DMS53 treated with DMSO at 0.1 percent for 48 hours (cell line): Measurements from ENCODE around the gene EPOP.

Experiments
- DNase-seq: peaks from one replicate; lab custom pipeline; 2025; ENCODE audit not compliant: unreplicated experiment; lab: John Stamatoyannopoulos, UW

The EPOP gene

GRCh38 chr17:38674014-38674748 is 576 bp downstream of the EPOP start:
- no peak for DNase-seq

GRCh38 chr17:38673707-38674013 is 1.1 kb downstream of the EPOP start:
- DNase-seq, result no peak

DNA sequence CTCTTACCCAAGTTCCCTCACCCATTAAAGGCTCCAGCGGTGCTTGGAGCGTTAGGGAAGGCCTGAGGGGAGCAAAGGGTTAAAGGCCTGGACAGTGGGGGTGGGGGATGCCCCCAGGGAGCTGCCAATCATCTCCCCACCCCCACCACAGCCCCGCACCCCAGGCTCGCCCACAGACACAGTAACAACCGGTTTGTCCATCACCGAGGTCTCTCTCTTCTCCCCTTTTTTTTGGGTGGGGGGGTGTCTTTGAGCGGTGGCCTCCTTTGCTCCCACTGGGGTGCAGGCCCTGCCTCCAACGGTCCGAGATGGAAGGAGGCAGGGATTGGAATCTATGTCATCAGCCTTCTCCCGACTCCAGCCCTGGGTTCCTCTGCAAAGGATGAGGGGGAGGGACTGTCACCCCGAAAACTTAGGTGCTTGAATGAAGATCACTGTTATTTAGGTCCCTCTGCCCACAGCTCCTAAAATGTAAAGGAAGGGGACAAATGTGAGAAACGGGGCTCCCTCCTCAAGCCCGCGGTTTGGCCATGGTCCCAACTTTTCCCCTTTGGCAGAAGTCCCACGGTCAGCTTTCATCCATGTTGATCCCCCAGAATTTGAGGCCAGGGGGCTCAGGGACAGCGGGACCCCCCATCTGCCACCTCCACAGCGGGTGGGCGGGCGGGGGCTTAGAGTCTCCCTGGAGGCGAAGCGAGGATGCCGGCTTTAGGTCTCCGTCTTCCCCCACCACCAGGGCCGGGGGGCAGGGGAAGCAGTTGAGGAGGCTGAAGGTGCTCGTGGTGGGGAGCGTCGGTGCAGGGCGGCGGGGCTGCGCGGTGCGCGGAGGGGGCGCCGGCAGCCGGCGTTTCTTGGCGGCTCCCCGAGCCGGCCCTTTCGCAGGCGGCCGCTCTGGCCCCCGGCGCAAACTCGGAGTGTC is 1.7 kb downstream of the EPOP start:
- DNase-seq, result no peak

DNA sequence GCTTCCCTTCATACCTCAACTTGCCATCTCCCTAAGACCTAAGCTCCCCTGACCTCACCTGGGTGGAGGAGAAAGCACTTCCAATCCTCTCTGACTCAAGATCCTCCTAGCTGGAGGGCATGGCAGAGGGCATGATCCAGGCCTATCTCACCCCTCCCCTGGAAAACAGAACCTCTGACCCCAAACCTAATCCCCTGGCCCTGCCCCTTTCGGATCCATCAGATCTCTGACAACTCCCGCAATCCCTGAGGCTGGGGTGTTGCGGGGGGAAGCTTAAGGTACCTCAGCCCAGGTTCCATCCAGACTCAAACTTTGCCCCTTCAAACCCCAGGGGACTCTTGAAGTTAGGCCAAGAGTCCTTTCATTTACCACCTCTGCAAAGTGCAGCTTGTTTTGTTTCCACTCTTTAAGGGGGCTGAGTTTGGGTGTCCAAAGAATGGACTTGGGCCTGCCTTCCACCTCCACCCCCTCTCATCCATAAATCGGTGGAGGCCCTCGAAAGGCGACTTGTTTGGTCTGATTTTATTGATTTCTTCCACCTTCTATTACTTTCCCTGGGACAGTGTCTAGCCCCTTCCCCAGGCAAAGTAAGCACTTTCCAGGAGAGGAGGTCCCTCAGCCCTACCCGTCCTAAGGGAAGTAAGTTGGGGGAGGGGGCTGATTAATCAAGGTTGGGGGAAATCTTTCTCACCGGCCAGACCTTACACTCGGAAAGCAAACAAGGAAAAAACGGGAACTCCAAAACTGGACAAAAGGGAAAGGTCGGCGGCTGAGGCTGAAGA is 2.6 kb downstream of the EPOP start:
- DNase-seq, result no peak

GRCh38 chr17:38669520-38669919 is 5.2 kb downstream of the EPOP start:
- no peak for DNase-seq

GRCh38 chr17:38667787-38668122 is 7.0 kb downstream of the EPOP start:
- DNase-seq, result no peak

DNA sequence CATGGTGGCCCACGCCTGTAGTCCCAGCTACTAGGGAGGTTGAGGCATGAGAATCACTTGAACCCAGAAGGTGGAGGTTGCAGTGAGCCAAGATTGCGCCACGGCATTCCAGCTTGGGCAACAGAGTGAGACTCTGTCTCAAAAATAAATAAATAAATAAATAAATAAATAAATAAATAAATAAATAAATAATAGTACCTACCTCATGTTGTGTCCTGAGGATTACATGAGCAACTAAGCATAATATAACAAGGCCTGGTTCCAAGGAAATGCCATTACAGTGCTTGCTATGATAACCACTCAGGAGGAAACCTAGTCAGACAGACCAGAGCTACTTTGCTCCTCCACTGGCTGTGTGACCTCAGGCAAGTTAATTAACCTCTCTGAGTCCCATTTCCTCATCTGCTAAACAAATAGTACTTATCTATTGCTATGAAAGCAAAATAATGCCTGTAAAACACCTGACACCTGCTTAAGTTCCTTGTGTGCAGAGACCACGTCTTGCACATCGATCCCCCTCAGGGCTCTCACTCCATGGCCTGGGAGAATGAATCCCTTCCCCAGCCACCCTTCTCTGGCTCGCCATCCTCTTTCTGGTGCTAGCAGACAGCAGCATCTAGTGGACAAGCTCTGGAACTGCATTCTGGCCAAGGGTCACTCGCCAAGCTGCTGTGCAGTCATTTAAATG is 7.5 kb downstream of the EPOP start:
- peak; percentile 36 for DNase-seq

- no peak for DNase-seq
Measured at GRCh38 chr17:38663964-38664644, 10.7 kb downstream of the EPOP start.

- DNase-seq, result peak; percentile 72
Measured at GRCh38 chr17:38663125-38663751, 11.5 kb downstream of the EPOP start.

DNA sequence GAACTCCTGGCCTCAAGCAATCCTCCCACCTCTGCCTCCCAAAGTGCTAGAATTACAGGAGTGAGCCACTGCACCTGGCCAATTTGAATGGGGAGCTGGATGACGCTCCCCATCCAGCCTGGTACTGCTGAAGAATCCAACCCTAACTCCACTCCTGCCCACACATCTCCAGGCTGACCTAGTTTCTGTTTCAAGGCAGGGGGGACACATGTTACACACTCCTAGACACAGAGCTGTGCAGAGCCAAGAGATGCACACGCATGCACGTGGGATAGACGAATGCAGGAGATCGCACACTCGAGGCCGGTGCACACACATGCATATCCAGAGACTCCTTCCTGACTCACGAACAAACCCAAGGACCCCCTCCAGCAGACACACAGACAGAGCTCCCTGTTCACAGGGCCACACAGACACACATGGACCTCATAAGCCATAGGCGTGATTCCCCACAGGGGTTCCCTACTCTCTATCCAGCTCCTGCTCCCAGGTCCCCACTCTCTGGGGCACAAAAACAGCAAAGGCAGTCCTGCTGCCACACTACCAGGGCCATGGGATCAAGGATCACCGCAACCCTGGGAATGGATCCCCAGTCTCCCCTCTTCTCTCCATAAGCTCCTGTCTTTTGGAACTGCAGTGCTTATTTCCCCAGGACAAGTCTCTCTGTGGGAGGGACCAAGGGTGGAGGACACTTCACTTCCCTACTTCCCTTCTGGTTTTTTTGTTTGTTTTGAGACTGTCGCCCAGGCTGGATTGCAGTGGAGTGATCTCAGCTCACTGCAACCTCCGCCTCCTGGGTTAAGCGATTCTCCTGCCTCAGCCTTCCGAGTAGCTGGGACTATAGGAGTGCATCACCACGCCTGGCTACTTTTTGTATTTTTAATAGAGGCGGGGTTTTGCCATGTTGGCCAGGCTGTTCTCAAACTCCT is 14.4 kb downstream of the EPOP start:
- peak; percentile 22 for DNase-seq

DNA sequence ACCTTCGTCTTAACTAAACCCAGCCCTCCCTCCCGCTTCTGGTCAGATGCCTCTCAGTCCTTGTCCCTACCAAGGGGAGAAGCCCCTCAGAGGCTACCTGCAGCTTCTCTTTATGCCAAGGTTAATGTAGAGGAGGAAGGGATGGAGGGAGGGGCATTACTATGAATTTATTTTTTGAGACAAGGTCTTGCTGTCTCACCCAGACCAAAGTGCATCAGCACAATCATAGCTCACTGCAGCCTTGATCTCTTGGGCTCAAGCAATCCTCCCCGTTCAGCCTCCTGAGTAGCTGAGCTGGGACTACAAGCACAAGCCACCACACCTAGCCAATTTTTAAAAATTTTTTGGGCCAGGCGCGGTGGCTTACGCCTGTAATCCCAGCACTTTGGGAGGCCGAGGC is 15.3 kb downstream of the EPOP start:
- DNase-seq, result no peak

DNA sequence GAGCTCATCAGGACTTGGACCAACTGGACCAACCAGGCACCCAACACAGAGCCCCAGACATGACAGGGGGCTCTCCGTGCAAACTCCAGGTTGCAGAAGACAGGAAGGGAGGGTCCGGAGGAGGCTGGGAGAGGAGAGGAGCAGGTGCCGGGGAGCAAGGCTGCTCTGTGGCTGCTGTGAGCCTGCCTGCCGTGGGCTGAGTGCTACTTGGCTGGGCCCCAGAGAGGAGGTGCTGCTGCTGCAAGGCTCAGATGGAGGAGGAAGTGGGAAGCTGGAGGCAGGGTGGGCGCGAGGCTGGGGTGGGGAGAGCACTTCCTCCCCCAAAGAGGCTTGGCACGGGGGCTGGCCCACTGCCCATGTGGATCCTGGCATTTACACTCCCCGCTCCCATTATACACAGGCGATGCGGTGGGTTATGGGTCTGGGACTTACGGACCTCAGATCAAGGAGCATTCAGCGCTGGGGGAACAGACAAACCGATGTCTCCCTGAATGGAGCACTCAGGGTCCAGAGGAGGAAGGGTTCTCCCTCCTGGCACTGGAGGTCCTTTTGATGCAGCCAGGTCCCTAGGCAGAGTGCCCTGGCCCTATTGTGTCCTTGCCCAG is 15.9 kb downstream of the EPOP start:
- DNase-seq, result no peak

GRCh38 chr17:38657824-38658740 is 16.7 kb downstream of the EPOP start:
- no peak for DNase-seq

GRCh38 chr17:38656959-38657823 is 17.6 kb downstream of the EPOP start:
- no peak for DNase-seq

- no peak for DNase-seq
Measured at GRCh38 chr17:38654411-38655398, 20.1 kb downstream of the EPOP start.
